Mesenchymal stem cell (in vitro differentiated cells and primary cell): ENCODE data around the gene TOP3A.

Source experiments
- DNase-seq: peaks from one replicate; pipeline ENCODE4 v3.0.0-alpha.2; 2013
- H2AFZ ChIP-seq: one replicate; pipeline ENCODE4 v1.6.1; 2013; ENCODE audit warnings: low read depth, mild to moderate bottlenecking, control low read depth, inconsistent platforms, low read length, moderate library complexity
- H2AK5ac ChIP-seq: 2 replicates; pipeline ENCODE4 v1.6.1; 2013; ENCODE audit warnings: low read length, moderate library complexity, mild to moderate bottlenecking, inconsistent platforms; ENCODE audit not compliant: severe bottlenecking
- H2BK120ac ChIP-seq: one replicate; pipeline ENCODE4 v1.6.1; 2013; ENCODE audit warnings: low read depth, mild to moderate bottlenecking, inconsistent platforms, low read length, moderate library complexity
- H2BK12ac ChIP-seq, 2 experiments: one replicate each; pipeline ENCODE4 v1.6.1; 2013; ENCODE audit warnings: inconsistent platforms in 2 of 2, low read length in 2 of 2, mild to moderate bottlenecking in 2 of 2, moderate library complexity in 2 of 2, control low read depth in 1 of 2
- H2BK15ac ChIP-seq: one replicate; pipeline ENCODE4 v1.6.1; 2013; ENCODE audit warnings: mild to moderate bottlenecking, low read depth, inconsistent platforms; ENCODE audit not compliant: poor library complexity, severe bottlenecking
- H2BK5ac ChIP-seq: 2 replicates; pipeline ENCODE4 v1.6.1; 2013; ENCODE audit warnings: low read depth, mild to moderate bottlenecking, low read length, control low read depth, inconsistent platforms; ENCODE audit not compliant: poor library complexity, severe bottlenecking
- H3K14ac ChIP-seq, 2 experiments: one replicate each; pipeline ENCODE4 v1.6.1; 2013; ENCODE audit warnings: inconsistent platforms in 2 of 2, low read length in 2 of 2, control low read depth in 1 of 2, mild to moderate bottlenecking in 1 of 2, moderate library complexity in 1 of 2
- H3K18ac ChIP-seq, 2 experiments: one replicate each; pipeline ENCODE4 v1.6.1; 2013; ENCODE audit warnings: inconsistent platforms in 2 of 2, low read length in 2 of 2, control low read depth in 1 of 2, low read depth in 1 of 2, mild to moderate bottlenecking in 1 of 2
- H3K23ac ChIP-seq, 2 experiments: one replicate each; pipeline ENCODE4 v1.6.1; 2013; ENCODE audit warnings: inconsistent platforms in 2 of 2, low read length in 2 of 2, mild to moderate bottlenecking in 2 of 2, moderate library complexity in 2 of 2, control low read depth in 1 of 2
- H3K27ac ChIP-seq: 2 replicates; pipeline ENCODE4 v1.5.1; 2013; ENCODE audit warnings: mild to moderate bottlenecking, moderate library complexity, low read length, control low read depth, inconsistent platforms; ENCODE audit not compliant: poor library complexity, severe bottlenecking
- H3K27me3 ChIP-seq, 2 experiments: 2 replicates each; pipeline versions ENCODE4 v1.6.1 to v1.7.0; 2013; ENCODE audit warnings: low read length in 2 of 2, mild to moderate bottlenecking in 2 of 2, moderate library complexity in 2 of 2, control low read depth in 1 of 2, inconsistent platforms in 1 of 2; ENCODE audit not compliant: control insufficient read depth in 1 of 2, insufficient read depth in 1 of 2
- H3K36me3 ChIP-seq, 2 experiments: 2 replicates each; pipeline versions ENCODE4 v1.6.1 to v1.7.0; 2013; ENCODE audit warnings: low read length in 2 of 2, control low read depth in 1 of 2, inconsistent platforms in 1 of 2, low read depth in 1 of 2, mild to moderate bottlenecking in 1 of 2; ENCODE audit not compliant: insufficient read depth in 2 of 2, control insufficient read depth in 1 of 2
- H3K4ac ChIP-seq, 2 experiments: one replicate each; pipeline ENCODE4 v1.6.1; 2013; ENCODE audit warnings: inconsistent platforms in 2 of 2, low read length in 2 of 2, mild to moderate bottlenecking in 2 of 2, moderate library complexity in 2 of 2, control low read depth in 1 of 2, low read depth in 1 of 2
- H3K4me1 ChIP-seq: 2 replicates; pipeline ENCODE4 v1.6.1; 2013; ENCODE audit warnings: low read depth, low read length, control low read depth; ENCODE audit not compliant: control insufficient read depth, insufficient read depth
- H3K4me2 ChIP-seq: 2 replicates; pipeline ENCODE4 v1.6.1; 2013; ENCODE audit warnings: low read length, mild to moderate bottlenecking, inconsistent platforms; ENCODE audit not compliant: poor library complexity, severe bottlenecking
- H3K4me3 ChIP-seq, 2 experiments: 2 replicates each; pipeline versions ENCODE4 v1.5.1 to v1.7.0; 2013; ENCODE audit warnings: low read length in 2 of 2, mild to moderate bottlenecking in 2 of 2, control low read depth in 1 of 2, low read depth in 1 of 2; ENCODE audit not compliant: insufficient read depth in 1 of 2
- H3K79me1 ChIP-seq: replicated peaks from 2 replicates; pipeline ENCODE4 v1.6.1; 2013; ENCODE audit warnings: mild to moderate bottlenecking, control low read depth, low read length, inconsistent platforms; ENCODE audit not compliant: poor library complexity, severe bottlenecking
- H3K9ac ChIP-seq: 2 replicates; pipeline ENCODE4 v1.7.0; 2013; ENCODE audit warnings: mild to moderate bottlenecking, low read length, moderate library complexity
- H3K9me3 ChIP-seq: 2 replicates; pipeline ENCODE4 v1.7.0; 2013; ENCODE audit warnings: mild to moderate bottlenecking, low read length; ENCODE audit not compliant: control insufficient read depth
- H4K8ac ChIP-seq: one replicate; pipeline ENCODE4 v1.6.1; 2013; ENCODE audit warnings: inconsistent platforms, mild to moderate bottlenecking, low read length, moderate library complexity
- H4K91ac ChIP-seq: one replicate; pipeline ENCODE4 v1.6.1; 2013; ENCODE audit warnings: mild to moderate bottlenecking, low read length, inconsistent platforms
- WGBS: methylation state at CpG from one replicate; pipeline ENCODE4 v1.1.7; 2013; ENCODE audit warnings: mixed read lengths; 5-methylcytosine and 5-hydroxymethylcytosine counted together

Gene TOP3A

DNA sequence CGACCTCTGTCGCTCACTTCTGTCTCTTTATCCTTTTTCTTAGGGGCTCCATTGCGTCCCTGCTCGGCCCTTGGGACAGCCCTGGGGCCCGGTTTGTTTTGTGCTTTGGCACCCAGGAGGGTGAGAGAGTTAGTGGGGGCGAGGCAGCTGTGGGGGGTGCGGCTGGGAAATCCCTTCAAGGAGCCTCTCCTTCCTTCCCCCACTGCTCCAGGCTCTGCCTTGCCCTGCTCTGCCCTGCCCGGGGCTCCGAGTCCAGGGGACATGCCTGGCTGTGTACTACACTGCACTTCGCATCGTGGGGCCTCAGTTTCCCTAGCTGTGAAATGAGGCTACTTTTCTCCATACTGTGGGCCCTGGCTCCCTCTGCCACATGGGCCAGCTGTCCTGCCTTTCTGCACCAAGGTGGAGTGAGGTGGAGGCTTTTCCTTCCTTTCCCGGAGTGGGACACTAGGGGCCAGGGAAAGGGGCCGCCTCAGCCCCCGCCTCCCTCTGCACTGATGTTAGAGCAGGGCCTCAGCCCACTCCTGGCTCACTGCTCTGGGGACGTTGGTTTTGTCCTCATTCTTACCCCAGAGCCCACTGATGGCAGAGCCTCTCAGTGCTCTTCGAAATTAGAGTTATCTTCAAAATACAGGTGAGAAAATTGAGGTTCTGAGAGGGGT lies 88.4 kb downstream of the TOP3A start:
- Histone ChIP-seq H2BK120ac (no peak overlapping the region), H2BK5ac (no peak overlapping the region), H3K4me1 (peaks cover 30% of the 10 kb centered on the region), H3K14ac (no peak overlapping the region), H4K91ac (no peak overlapping the region), H4K8ac (no peak overlapping the region), H3K18ac (peak overlapping the region in 1 of 2 experiments; percentile 82), H3K4ac (peak overlapping the region in 1 of 2 experiments; percentile 75), H3K27me3 (no peaks in the 10 kb centered on the region), H3K27ac (no peak overlapping the region), H2AFZ (no peak overlapping the region), H3K79me1 (peaks cover 39% of the 10 kb centered on the region), H3K9me3 (no peaks in the 10 kb centered on the region), H3K23ac (no peak overlapping the region), H3K4me3 (peak overlapping the region; percentile 77 to 98), H2BK15ac (peak overlapping the region; percentile 50), H2AK5ac (no peak overlapping the region), H3K4me2 (peak overlapping the region; percentile 90), H3K36me3 (peaks cover 0 to 11% of the 10 kb centered on the region in 2 experiments), H2BK12ac (peak overlapping the region in 1 of 2 experiments; percentile 15), H3K9ac (peak overlapping the region; percentile 95)
- no peak for DNase-seq
- WGBS = 39% methylated on average over 8 of the region's 16 CpGs

DNA sequence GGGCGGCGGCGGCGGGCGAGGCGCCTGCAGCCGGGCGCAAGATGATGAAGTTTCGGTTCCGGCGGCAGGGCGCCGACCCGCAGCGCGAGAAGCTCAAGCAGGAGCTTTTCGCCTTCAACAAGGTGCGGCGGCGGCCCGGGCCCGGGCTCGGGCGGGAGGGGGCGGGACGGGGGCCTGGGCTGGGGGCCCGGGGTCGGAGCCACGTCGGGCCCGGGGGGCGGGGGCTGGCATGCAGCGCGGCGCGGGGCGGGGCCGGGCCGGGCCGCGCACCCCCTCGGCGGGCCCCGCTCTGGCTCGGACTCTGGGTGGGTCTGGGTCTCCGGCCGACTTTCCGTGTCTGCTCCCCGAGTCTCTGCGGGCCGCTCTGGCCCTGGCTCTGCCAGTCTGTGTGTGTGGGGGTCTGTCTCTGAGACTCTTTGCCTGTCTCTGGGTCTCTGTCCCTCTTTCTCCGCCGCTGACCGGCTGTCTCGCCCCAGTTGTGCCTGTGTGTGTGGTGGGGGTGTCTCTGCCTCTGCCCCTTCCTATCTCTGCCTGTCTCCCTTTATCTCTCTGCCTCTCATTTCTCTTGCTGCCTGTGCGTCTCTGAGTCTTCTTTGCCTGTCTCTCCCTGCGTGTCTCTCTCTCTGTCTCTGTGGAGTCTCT lies 89.0 kb downstream of the TOP3A start:
- Histone ChIP-seq H3K4me1 (peaks cover 33% of the 10 kb centered on the region), H3K9ac (peak overlapping the region; percentile 95), H3K79me1 (peaks cover 33% of the 10 kb centered on the region), H4K91ac (no peak overlapping the region), H3K27ac (no peak overlapping the region), H2AFZ (peak overlapping the region; percentile 10), H2BK15ac (peak overlapping the region; percentile 73), H3K4me3 (peak overlapping the region; percentile 77 to 98), H3K14ac (peak overlapping the region in 1 of 2 experiments; percentile 2), H3K9me3 (no peaks in the 10 kb centered on the region), H3K23ac (peak overlapping the region in 1 of 2 experiments; percentile 54), H3K18ac (peak overlapping the region; percentile 6 to 82), H2BK12ac (no peak overlapping the region), H4K8ac (no peak overlapping the region), H3K36me3 (peaks cover 0 to 8% of the 10 kb centered on the region in 2 experiments), H2BK5ac (no peak overlapping the region), H3K4me2 (peak overlapping the region; percentile 90), H2BK120ac (peak overlapping the region; percentile 90), H3K4ac (peak overlapping the region in 1 of 2 experiments; percentile 75), H2AK5ac (no peak overlapping the region), H3K27me3 (no peaks in the 10 kb centered on the region)
- DNase-seq = peak; percentile 35
- WGBS = 0% methylated on average over 25 of the region's 57 CpGs

DNA sequence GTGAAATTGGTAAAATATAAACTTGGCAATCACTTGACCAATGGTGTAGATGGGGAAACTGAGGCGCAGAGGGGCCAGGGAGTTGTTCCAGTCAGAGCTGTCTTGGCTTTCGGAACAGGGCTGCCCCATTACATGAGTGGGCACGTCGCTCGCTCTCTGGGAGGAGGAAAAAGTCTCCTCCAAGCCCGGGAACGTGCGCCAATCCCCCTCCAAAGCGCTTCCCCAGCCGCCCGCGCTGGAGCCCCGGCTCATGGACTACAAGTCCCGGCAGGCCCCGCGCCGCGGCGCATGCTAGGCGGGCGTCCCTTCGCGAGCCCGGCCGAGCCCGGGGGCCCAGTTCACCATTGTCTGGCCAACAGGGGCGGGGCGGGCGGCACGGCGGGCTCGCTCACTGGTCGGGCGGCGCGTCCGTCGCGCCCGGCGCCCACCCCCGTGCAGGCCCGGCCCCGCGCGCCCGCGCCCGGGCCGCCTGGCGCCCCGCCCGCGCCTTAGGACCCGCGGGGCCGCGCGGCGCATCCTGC lies 89.6 kb downstream of the TOP3A start, which contains the start of gene LLGL1:
Gene LLGL1 (plus strand): TSS at position 515 of the 521 bp plus-strand sequence. CDS start 48 bp downstream, outside the sequence.
- Histone ChIP-seq H3K23ac (peak within 1 kb of the TSS in 1 of 2 experiments; percentile 54), H3K27me3 (no peaks in the 10 kb centered on the region), H3K9ac (peak within 1 kb of the TSS; percentile 95), H3K79me1 (peaks cover 31% of the 10 kb centered on the region), H3K14ac (peak within 1 kb of the TSS in 1 of 2 experiments; percentile 2), H3K27ac (peak within 1 kb of the TSS; percentile 20), H3K4me2 (peak within 1 kb of the TSS; percentile 90), H2BK12ac (peak within 1 kb of the TSS; percentile 28 to 75), H3K4ac (peak within 1 kb of the TSS; percentile 70 to 75), H3K36me3 (peaks cover 0 to 5% of the 10 kb centered on the region in 2 experiments), H4K91ac (peak within 1 kb of the TSS; percentile 88), H3K4me3 (peak within 1 kb of the TSS; percentile 77 to 98), H3K9me3 (no peaks in the 10 kb centered on the region), H2BK120ac (peak within 1 kb of the TSS; percentile 90), H2BK15ac (peak within 1 kb of the TSS; percentile 95), H2AFZ (peak within 1 kb of the TSS; percentile 73), H2BK5ac (no peak within 1 kb of the TSS), H2AK5ac (no peak within 1 kb of the TSS), H3K18ac (peak within 1 kb of the TSS; percentile 72 to 83), H4K8ac (peak within 1 kb of the TSS; percentile 99), H3K4me1 (peaks cover 34% of the 10 kb centered on the region)
- WGBS = under 1% methylated on average over 53 of the region's 60 CpGs
- peak; percentile 93 for DNase-seq
